Muscle of arm (tissue), 14 donors: ENCODE results near the gene SLC25A51. TPM values are rescaled to one million over a fixed set of nuclear protein-coding genes. Genes with fewer than 3 reads are reported as not detected.

Experiments used
- DNase-seq: peaks from one replicate; pipeline ENCODE4 v3.0.0-alpha.2; 2013
- long read RNA-seq, 11 donors: transcript quantifications; one replicate each; lab custom pipeline, GENCODE V29; 2026
- polyA plus RNA-seq, 12 donors: library from polyadenylated mRNA; unstranded; fragments of 120-200 nt; gene quantifications; one replicate each; pipeline ENCODE4 v1.2.1, GENCODE V29; 2013; ENCODE audit not compliant: insufficient read length in 12 of 12

Gene SLC25A51
- polyA plus RNA-seq = 10 to 100 TPM in 11 of 12 donors, not detected in 1; 10.7 to 16.1 (median 13.5) TPM
- long read RNA-seq, donor 1, partial matches to known transcripts = 9 of 12 reads
- long read RNA-seq, donor 1, other reads (novel, unspliced or antisense) = 0 of 12 reads
- long read RNA-seq, donor 2 = 0 reads
- long read RNA-seq, donor 3 = 0 reads
- long read RNA-seq, donor 4 = 0 reads
- long read RNA-seq, donor 5 = 0 reads
- long read RNA-seq, donor 6, partial matches to known transcripts = 6 of 8 reads
- long read RNA-seq, donor 6, other reads (novel, unspliced or antisense) = 0 of 8 reads
- long read RNA-seq, donor 7 = 0 reads
- long read RNA-seq, donor 8, partial matches to known transcripts = 0 of 1 reads
- long read RNA-seq, donor 8, other reads (novel, unspliced or antisense) = 0 of 1 reads
- long read RNA-seq, donor 9 = 0 reads
- long read RNA-seq, donor 10, partial matches to known transcripts = 0 of 2 reads
- long read RNA-seq, donor 10, other reads (novel, unspliced or antisense) = 0 of 2 reads
- long read RNA-seq, donor 11, partial matches to known transcripts = 5 of 7 reads
- long read RNA-seq, donor 11, other reads (novel, unspliced or antisense) = 0 of 7 reads

GRCh38 chr9:37903647-37904444 is at the start of gene SLC25A51:
SLC25A51 (minus strand) TSS chr9:37904127; CDS start chr9:37888550, 15,577 bp downstream.
- DNase-seq = peak; percentile 97

- no peak for DNase-seq
These were observed 49.4 kb upstream of the SLC25A51 start for GRCh38 chr9:37953206-37953774.

GRCh38 chr9:37952731-37953130 is 48.8 kb upstream of the SLC25A51 start:
- no peak for DNase-seq

- DNase-seq = no peak
These were observed 47.9 kb upstream of the SLC25A51 start for GRCh38 chr9:37951671-37952449.

- no peak for DNase-seq
These were observed 46.6 kb upstream of the SLC25A51 start for GRCh38 chr9:37950561-37950960.

GRCh38 chr9:37949576-37949975 is 45.6 kb upstream of the SLC25A51 start:
- DNase-seq = no peak

- no peak for DNase-seq
These were observed 44.6 kb upstream of the SLC25A51 start for GRCh38 chr9:37948417-37948980.

- DNase-seq = no peak
These were observed 44.0 kb upstream of the SLC25A51 start for GRCh38 chr9:37947977-37948376.

- no peak for DNase-seq
These were observed 43.5 kb upstream of the SLC25A51 start for GRCh38 chr9:37947471-37947870.

- DNase-seq = no peak
These were observed 43.0 kb upstream of the SLC25A51 start for GRCh38 chr9:37946971-37947370.

- no peak for DNase-seq
These were observed 42.1 kb upstream of the SLC25A51 start for GRCh38 chr9:37946041-37946440.

GRCh38 chr9:37944671-37945481 is 40.9 kb upstream of the SLC25A51 start:
- DNase-seq = no peak

GRCh38 chr9:37944266-37944650 is 40.3 kb upstream of the SLC25A51 start:
- no peak for DNase-seq

- peak; percentile 62 for DNase-seq
These were observed 39.7 kb upstream of the SLC25A51 start for GRCh38 chr9:37943345-37944265.

GRCh38 chr9:37942621-37943344 is 38.9 kb upstream of the SLC25A51 start:
- DNase-seq = no peak

- DNase-seq = no peak
These were observed 37.3 kb upstream of the SLC25A51 start for GRCh38 chr9:37941253-37941652.

GRCh38 chr9:37939575-37940095 is 35.7 kb upstream of the SLC25A51 start:
- no peak for DNase-seq
